DND-41 (cell line): Measurements from ENCODE around the gene EDN2.

Experiments
- ATAC-seq: fragments of 200-7000 bp; cut with Tn5 transposase; 3 replicates; pipeline ENCODE4 v1.9.1; 2021; ENCODE audit warnings: low read depth; ENCODE audit not compliant: insufficient read depth
- DNase-seq: peaks from one replicate; pipeline ENCODE4 v3.0.0-alpha.2; 2020
- H2AFZ ChIP-seq: 2 replicates; pipeline ENCODE4 v1.6.0; 2012; ENCODE audit warnings: low read depth, low read length
- H3K27ac ChIP-seq: 2 replicates; pipeline ENCODE4 v1.5.1; 2012; ENCODE audit warnings: low read length, inconsistent platforms
- H3K27me3 ChIP-seq: fragments of 200-600 bp; sonication (generic); 2 replicates; pipeline ENCODE4 v1.6.0; 2012; ENCODE audit warnings: low read length, mild to moderate bottlenecking, inconsistent platforms; ENCODE audit not compliant: insufficient read depth, poor library complexity
- H3K36me3 ChIP-seq: 2 replicates; pipeline ENCODE4 v1.5.1; 2012; ENCODE audit warnings: low read length, inconsistent platforms; ENCODE audit not compliant: insufficient read depth
- H3K4me1 ChIP-seq: 2 replicates; pipeline ENCODE4 v1.5.1; 2012; ENCODE audit warnings: mild to moderate bottlenecking, low read length; ENCODE audit not compliant: insufficient read depth
- H3K4me2 ChIP-seq: 2 replicates; pipeline ENCODE4 v1.6.0; 2012; ENCODE audit warnings: mild to moderate bottlenecking, moderate library complexity, low read length, inconsistent platforms; ENCODE audit not compliant: insufficient read depth
- H3K4me3 ChIP-seq, 2 experiments: fragments of 200-600 bp in 1 of 2; shearing (Covaris generic) in 1 of 2; 2 replicates each; pipeline ENCODE4 v1.5.1; 2012 to 2016; ENCODE audit warnings: inconsistent platforms in 2 of 2, low read length in 2 of 2, mild to moderate bottlenecking in 2 of 2, low read depth in 1 of 2, moderate library complexity in 1 of 2
- H3K79me2 ChIP-seq: 2 replicates; pipeline ENCODE4 v1.6.0; 2012; ENCODE audit warnings: low read length, inconsistent platforms; ENCODE audit not compliant: insufficient read depth
- H3K9ac ChIP-seq: 2 replicates; pipeline ENCODE4 v1.6.0; 2012; ENCODE audit warnings: low read depth, mild to moderate bottlenecking, inconsistent platforms, low read length, moderate library complexity
- H3K9me3 ChIP-seq: 2 replicates; pipeline ENCODE4 v1.5.1; 2012; ENCODE audit warnings: low read length, moderate library complexity, mild to moderate bottlenecking, inconsistent platforms; ENCODE audit not compliant: insufficient read depth, severe bottlenecking
- H4K20me1 ChIP-seq: 2 replicates; pipeline ENCODE4 v1.6.0; 2012; ENCODE audit warnings: low read length; ENCODE audit not compliant: insufficient read depth
- CTCF ChIP-seq: IDR thresholded peaks from 2 replicates; pipeline ENCODE4 v1.5.1; 2012; ENCODE audit warnings: borderline replicate concordance, low read length, moderate library complexity, mild to moderate bottlenecking; ENCODE audit not compliant: poor library complexity, severe bottlenecking; ENCODE audit errors: extremely low read depth
- EZH2 ChIP-seq: IDR thresholded peaks from 3 replicates; pipeline ENCODE4 v1.6.1; 2012; ENCODE audit warnings: borderline replicate concordance, low read depth, mild to moderate bottlenecking, moderate library complexity, low read length, inconsistent platforms; ENCODE audit not compliant: severe bottlenecking

EDN2 gene

GRCh38 chr1:41483960-41484401 is 502 bp downstream of the EDN2 start:
- no peaks in the 10 kb centered on the region for H3K9me3 ChIP-seq
- H3K4me3 ChIP-seq, result no peak overlapping the region
- H4K20me1 ChIP-seq, result peaks cover 14% of the 10 kb centered on the region
- H3K27ac ChIP-seq, result no peak overlapping the region
- 0 out of 2 replicates have a peak, but pooled peaks cover 4% of the 10 kb centered on the region for H3K4me1 ChIP-seq
- no peak overlapping the region for H3K9ac ChIP-seq
- peaks cover 9% of the 10 kb centered on the region for H3K27me3 ChIP-seq
- DNase-seq (no peak), ATAC-seq (no peak)
- no peaks in the 10 kb centered on the region for H3K36me3 ChIP-seq
- no peaks in the 10 kb centered on the region for H3K79me2 ChIP-seq
- TF ChIP-seq CTCF, result no peak
- no peak for TF ChIP-seq EZH2
- H2AFZ ChIP-seq, result no peak overlapping the region
- no peak overlapping the region for H3K4me2 ChIP-seq

GRCh38 chr1:41483001-41483850 is 1.3 kb downstream of the EDN2 start:
- no peak for DNase-seq
- Histone ChIP-seq H3K4me1 (0 out of 2 replicates have a peak, but pooled peaks cover 4% of the 10 kb centered on the region), H3K79me2 (no peaks in the 10 kb centered on the region), H3K4me2 (no peak overlapping the region), H3K9me3 (no peaks in the 10 kb centered on the region), H3K27me3 (peaks cover 12% of the 10 kb centered on the region), H3K27ac (no peak overlapping the region), H3K36me3 (no peaks in the 10 kb centered on the region), H3K4me3 (no peak overlapping the region), H4K20me1 (peaks cover 14% of the 10 kb centered on the region), H2AFZ (no peak overlapping the region), H3K9ac (no peak overlapping the region)
- no peak for ATAC-seq
- no peak for TF ChIP-seq CTCF
- no peak for TF ChIP-seq EZH2

DNA sequence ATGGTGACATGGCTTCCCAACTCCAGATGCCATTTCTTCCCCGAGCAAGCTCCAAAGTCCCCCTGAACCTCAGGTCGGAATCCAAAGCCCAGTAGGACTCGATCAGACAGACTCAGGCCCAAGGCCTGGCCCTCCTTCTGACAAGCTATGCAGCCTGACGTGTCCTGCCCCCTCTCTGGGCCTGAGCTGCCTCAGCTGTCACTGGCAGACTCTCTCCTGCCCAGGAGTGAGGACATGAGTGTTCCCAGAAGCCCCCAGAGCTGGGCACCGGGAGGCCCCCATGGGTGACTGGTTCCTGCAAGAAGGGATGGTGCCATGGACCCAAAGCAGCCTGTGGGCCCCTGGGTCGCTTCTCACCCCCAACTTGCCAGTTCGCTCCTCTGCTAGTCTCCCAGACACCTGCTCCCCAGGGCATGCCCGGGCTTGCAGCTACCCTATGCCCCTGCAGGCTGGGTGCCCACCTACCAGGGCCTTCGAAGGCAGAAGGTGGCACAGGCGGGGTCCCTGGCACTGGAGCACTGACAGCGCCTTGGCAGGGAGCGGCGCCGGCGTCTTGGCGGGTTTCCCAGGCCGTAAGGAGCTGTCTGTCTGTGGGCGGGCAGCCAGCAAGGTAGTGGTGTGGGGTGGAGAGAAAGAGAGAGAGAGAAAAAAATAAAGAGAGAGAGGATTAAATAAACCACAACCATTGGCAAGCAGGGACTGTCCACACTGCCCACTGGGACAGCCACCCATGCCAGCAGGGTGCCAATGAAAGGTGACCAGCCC is 2.3 kb downstream of the EDN2 start:
- no peaks in the 10 kb centered on the region for H3K79me2 ChIP-seq
- no peak for TF ChIP-seq CTCF
- TF ChIP-seq EZH2, result no peak
- peaks cover 14% of the 10 kb centered on the region for H4K20me1 ChIP-seq
- ATAC-seq (peak; percentile 50; the same call in 2 of the 3 replicates), DNase-seq (peak; percentile 38)
- no peak overlapping the region for H3K9ac ChIP-seq
- H3K4me2 ChIP-seq, result no peak overlapping the region
- H3K27ac ChIP-seq, result no peak overlapping the region
- no peak overlapping the region for H3K4me3 ChIP-seq
- H3K4me1 ChIP-seq, result 0 out of 2 replicates have a peak, but pooled peaks cover 4% of the 10 kb centered on the region
- H3K36me3 ChIP-seq, result no peaks in the 10 kb centered on the region
- H2AFZ ChIP-seq, result no peak overlapping the region
- no peaks in the 10 kb centered on the region for H3K9me3 ChIP-seq
- H3K27me3 ChIP-seq, result peaks cover 8% of the 10 kb centered on the region
